Esophagus muscularis mucosa (tissue), 4 donors: ENCODE data around the gene THRB. TPM values are rescaled to one million over a fixed set of nuclear protein-coding genes. Genes with fewer than 3 reads are reported as not detected.

Source experiments
- DNase-seq: peaks from one replicate; pipeline ENCODE4 v3.0.0-alpha.2; 2017; ENCODE audit errors: extremely low spot score
- H3K27ac ChIP-seq, 4 donors: fragments of 200-600 bp; sonication (generic); replicated peaks in 1 of 4; 1 replicate in 3 of 4; 2 replicates in 1 of 4; pipeline ENCODE4 v1.5.1; 2016 to 2019; ENCODE audit warnings: mild to moderate bottlenecking in 1 of 4
- H3K27me3 ChIP-seq, 4 donors: fragments of 200-600 bp; sonication (generic); one replicate each; pipeline versions ENCODE4 v1.5.1 to v1.6.0; 2016 to 2019
- H3K36me3 ChIP-seq, 4 donors: fragments of 200-600 bp; sonication (generic); one replicate each; pipeline ENCODE4 v1.5.1; 2016 to 2019
- H3K4me1 ChIP-seq, 4 donors: fragments of 200-600 bp; sonication (generic); one replicate each; pipeline ENCODE4 v1.5.1; 2016 to 2019
- H3K4me3 ChIP-seq, 4 donors: fragments of 200-600 bp; sonication (generic); 1 replicate in 2 of 4; 2 replicates in 2 of 4; pipeline ENCODE4 v1.5.1; 2016 to 2019; ENCODE audit warnings: mild to moderate bottlenecking in 4 of 4, moderate library complexity in 1 of 4
- H3K9me3 ChIP-seq, 4 donors: fragments of 200-600 bp; sonication (generic); 1 replicate in 3 of 4; 2 replicates in 1 of 4; pipeline ENCODE4 v1.5.1; 2016 to 2019
- EP300 ChIP-seq: sonication (generic); formaldehyde crosslinking; IDR thresholded peaks from one replicate; pipeline ENCODE4 v1.6.1; 2017; ENCODE audit warnings: antibody characterized with exemption
- POLR2A ChIP-seq: fragments of 450-650 bp; IDR thresholded peaks from one replicate; pipeline ENCODE4 v1.6.1; 2017; ENCODE audit warnings: antibody characterized with exemption, moderate library complexity, mild to moderate bottlenecking, low read depth
- POLR2AphosphoS5 ChIP-seq, 2 donors: sonication (generic); formaldehyde crosslinking; IDR thresholded peaks; one replicate each; pipeline ENCODE4 v1.6.1; 2017; ENCODE audit warnings: antibody characterized with exemption in 2 of 2
- WGBS: methylation state at CpG from one replicate; pipeline ENCODE4 v1.1.5; 2018; 5-methylcytosine and 5-hydroxymethylcytosine counted together
- intact Hi-C: fragments of 100-400 bp; cut with DNase I; formaldehyde crosslinking; loops from one replicate; pipeline ENCODE4 v1.15.1; 2023
- total RNA-seq, 4 donors: library from RNA; depleted of rRNA; stranded (reverse); fragments of >200 nt; gene quantifications; one replicate each; pipeline versions ENCODE4 v1.1.0 to v1.2.1, GENCODE V29; 2016
- TF ChIP-seq, protein P1 (sequence below), 3 experiments: fragments of 200-600 bp in 2 of 3; fragments of 450-650 bp in 1 of 3; sonication (generic) in 2 of 3; IDR thresholded peaks; one replicate each; pipeline ENCODE4 v1.5.1; 2017 to 2019; ENCODE audit warnings: antibody characterized with exemption in 3 of 3, mild to moderate bottlenecking in 2 of 3, moderate library complexity in 1 of 3

Gene THRB
- total RNA-seq, 4 donors from 2014 or later = 31.5 to 68.6 (median 39.3) TPM

DNA sequence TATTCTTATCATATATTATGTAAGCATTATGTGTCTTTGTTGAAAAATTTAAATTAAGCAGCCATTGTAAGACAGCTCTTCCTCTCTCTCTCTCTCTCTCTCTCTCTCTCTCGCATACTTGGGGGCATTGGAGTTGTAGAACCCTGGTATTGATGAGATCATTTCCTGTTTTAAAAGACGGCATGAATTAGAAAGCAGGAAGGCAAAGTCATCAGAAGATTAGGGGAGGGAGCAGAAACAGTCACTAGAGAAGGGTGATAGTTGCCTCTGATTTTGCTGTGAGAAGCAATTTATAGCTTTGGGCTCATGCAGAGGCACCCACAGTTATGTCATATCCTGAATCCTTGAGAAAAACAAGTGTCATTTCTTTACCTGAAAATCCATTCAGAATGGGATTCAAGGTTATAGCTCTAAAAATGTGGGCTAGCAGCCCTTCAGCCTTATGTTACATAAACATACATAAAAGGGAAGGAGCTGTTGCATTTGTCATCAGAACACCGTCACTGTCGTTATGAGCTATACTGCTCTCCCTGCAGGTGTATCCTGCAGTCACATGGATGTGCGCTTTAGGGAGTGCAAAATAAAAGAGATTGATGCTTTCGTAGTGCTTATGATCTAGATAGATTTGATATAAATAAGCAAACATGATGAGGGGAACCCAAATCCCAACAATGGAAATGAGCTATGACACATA is 335.7 kb downstream of the THRB start:
- intact Hi-C loops = no loop called here
- TF ChIP-seq POLR2A (no peak), EP300 (no peak), POLR2AphosphoS5 (IDR thresholded peaks at IDR 0.05) (no peak)
- TF ChIP-seq, protein P1, sequence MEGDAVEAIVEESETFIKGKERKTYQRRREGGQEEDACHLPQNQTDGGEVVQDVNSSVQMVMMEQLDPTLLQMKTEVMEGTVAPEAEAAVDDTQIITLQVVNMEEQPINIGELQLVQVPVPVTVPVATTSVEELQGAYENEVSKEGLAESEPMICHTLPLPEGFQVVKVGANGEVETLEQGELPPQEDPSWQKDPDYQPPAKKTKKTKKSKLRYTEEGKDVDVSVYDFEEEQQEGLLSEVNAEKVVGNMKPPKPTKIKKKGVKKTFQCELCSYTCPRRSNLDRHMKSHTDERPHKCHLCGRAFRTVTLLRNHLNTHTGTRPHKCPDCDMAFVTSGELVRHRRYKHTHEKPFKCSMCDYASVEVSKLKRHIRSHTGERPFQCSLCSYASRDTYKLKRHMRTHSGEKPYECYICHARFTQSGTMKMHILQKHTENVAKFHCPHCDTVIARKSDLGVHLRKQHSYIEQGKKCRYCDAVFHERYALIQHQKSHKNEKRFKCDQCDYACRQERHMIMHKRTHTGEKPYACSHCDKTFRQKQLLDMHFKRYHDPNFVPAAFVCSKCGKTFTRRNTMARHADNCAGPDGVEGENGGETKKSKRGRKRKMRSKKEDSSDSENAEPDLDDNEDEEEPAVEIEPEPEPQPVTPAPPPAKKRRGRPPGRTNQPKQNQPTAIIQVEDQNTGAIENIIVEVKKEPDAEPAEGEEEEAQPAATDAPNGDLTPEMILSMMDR (IDR thresholded peaks at IDR 0.05) = no peak
- WGBS = 73% methylated on average over 6 of the region's 6 CpGs

DNA sequence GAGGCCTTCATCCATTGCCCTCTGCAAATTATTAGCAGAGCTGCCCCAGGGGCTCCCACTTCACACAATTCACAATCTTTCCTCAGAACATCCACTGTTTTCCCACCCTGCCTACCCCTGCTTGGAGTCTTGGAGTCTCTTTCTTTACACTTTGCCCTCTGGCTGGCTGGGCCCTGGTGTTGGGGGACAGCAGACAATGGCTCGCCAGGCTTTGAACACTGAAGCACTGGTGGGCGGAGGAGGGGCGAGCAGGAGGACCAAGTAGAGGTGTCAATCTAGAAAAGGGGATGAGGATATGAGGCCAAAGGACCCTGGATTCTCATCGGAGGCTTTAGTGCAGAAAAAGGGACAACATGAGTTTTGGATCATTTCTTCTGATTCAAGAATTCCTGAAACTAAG is 337.5 kb downstream of the THRB start:
- no peak overlapping the region for H3K4me3 ChIP-seq
- WGBS = 93% methylated on average over 4 of the region's 4 CpGs
- H3K27me3 ChIP-seq = no peaks in the 10 kb centered on the region
- no peak overlapping the region for H3K27ac ChIP-seq
- no peaks in the 10 kb centered on the region for H3K9me3 ChIP-seq
- no peak for DNase-seq
- H3K4me1 ChIP-seq = peaks cover 0 to 33% (median 20%) of the 10 kb centered on the region in 4 donors
- no peaks in the 10 kb centered on the region for H3K36me3 ChIP-seq
- intact Hi-C loops = no loop called here
- TF ChIP-seq EP300 (no peak), POLR2AphosphoS5 (IDR thresholded peaks at IDR 0.05) (no peak), POLR2A (no peak)
- TF ChIP-seq, protein P1 (IDR thresholded peaks at IDR 0.05) = no peak

More for the DNA sequence above, 335.7 kb downstream of the THRB start:
- Histone ChIP-seq H3K4me1 (peaks cover 0 to 32% (median 23%) of the 10 kb centered on the region in 4 donors), H3K27me3 (no peaks in the 10 kb centered on the region), H3K36me3 (no peaks in the 10 kb centered on the region), H3K4me3 (no peak overlapping the region), H3K27ac (no peak overlapping the region), H3K9me3 (no peaks in the 10 kb centered on the region)
- no peak for DNase-seq

DNA sequence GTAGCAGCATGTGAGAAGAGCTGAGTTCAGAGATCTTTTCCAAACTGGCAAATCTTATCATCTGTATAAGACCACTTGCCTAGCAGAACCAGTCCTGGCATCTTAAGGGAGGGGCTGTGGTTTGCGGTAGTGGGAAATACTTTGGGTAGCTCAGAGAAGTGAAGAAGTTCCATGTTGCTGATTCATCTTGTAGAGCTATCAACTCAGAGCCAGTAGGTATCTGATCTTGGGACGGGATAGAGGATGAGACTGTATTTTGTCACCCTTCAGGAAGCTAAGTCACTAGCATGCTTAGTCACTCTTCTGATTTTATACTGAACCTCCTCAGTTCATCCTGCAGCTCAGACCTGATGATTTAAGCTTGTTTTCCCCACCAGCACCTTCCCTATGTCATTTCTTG is 338.2 kb downstream of the THRB start:
- peaks cover 5 to 30% (median 13%) of the 10 kb centered on the region in 4 donors for H3K4me1 ChIP-seq
- H3K27ac ChIP-seq = no peak overlapping the region
- no peak overlapping the region for H3K4me3 ChIP-seq
- no peak for TF ChIP-seq EP300
- TF ChIP-seq, protein P1 (IDR thresholded peaks at IDR 0.05) = no peak
- no peak for TF ChIP-seq POLR2A
- TF ChIP-seq POLR2AphosphoS5 (IDR thresholded peaks at IDR 0.05) = no peak
- intact Hi-C loops = no loop called here
- H3K27me3 ChIP-seq = no peaks in the 10 kb centered on the region
- no peaks in the 10 kb centered on the region for H3K9me3 ChIP-seq
- DNase-seq = no peak
- WGBS = 77% methylated on average over 2 of the region's 2 CpGs
- H3K36me3 ChIP-seq = no peaks in the 10 kb centered on the region

DNA sequence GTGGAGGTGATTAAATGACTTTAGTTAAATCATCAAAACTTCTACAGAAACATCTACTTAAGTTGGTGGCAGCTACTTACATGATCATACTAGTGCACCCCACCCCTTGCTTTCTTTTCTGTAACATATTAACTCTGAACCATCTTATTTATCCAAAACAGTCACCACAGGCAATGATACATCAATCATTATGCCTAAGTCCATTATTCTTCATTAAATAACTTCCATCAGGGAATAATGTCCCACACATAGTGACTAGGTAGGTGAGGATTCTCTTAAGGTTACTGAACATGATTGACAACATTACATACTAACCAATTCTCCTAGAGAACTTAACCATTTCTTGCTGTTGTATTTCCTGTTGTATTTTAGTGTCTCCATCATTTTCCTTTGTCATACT is 339.4 kb downstream of the THRB start:
- Histone ChIP-seq H3K27ac (no peak overlapping the region), H3K27me3 (no peaks in the 10 kb centered on the region), H3K9me3 (no peaks in the 10 kb centered on the region), H3K4me3 (no peak overlapping the region), H3K36me3 (no peaks in the 10 kb centered on the region), H3K4me1 (peaks cover 0 to 23% (median 7%) of the 10 kb centered on the region in 4 donors)
- no peak for TF ChIP-seq POLR2A
- TF ChIP-seq, protein P1 (IDR thresholded peaks at IDR 0.05) = no peak
- no peak for TF ChIP-seq EP300
- no peak for TF ChIP-seq POLR2AphosphoS5 (IDR thresholded peaks at IDR 0.05)
- intact Hi-C loops = no loop called here
- DNase-seq = no peak

DNA sequence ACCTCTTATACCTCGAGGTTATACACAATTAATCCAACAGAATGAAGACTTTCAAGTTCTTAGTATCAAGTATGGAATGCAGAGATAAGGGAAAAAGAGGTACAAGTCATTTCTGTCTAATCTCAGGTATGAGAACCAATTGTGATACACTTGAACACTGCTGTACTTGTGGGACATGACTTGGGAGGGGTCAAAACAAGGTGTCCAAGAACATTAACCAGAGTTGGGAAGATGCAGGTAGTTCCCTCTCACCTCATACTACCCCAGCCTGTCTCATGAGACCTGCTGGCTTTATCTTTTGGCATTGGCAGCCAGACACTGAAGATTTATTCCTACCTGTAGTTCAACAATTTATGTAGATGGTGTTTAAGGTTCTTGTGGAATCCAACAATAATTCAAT is 339.9 kb downstream of the THRB start:
- DNase-seq = no peak
- Histone ChIP-seq H3K27ac (no peak overlapping the region), H3K27me3 (no peaks in the 10 kb centered on the region), H3K4me1 (peaks cover 0 to 23% (median 7%) of the 10 kb centered on the region in 4 donors), H3K4me3 (no peak overlapping the region), H3K9me3 (no peaks in the 10 kb centered on the region), H3K36me3 (no peaks in the 10 kb centered on the region)
- intact Hi-C loops = no loop called here
- 65% methylated on average over 1 of the region's 1 CpG for WGBS
- TF ChIP-seq EP300 (no peak), POLR2A (no peak), POLR2AphosphoS5 (IDR thresholded peaks at IDR 0.05) (no peak)
- TF ChIP-seq, protein P1 (IDR thresholded peaks at IDR 0.05) = no peak
